K562 (cell line): ENCODE measurements around the gene DGCR8. TPM values are rescaled to one million over a fixed set of nuclear protein-coding genes. Genes with fewer than 3 reads are reported as not detected.

Experiments used
- CHD2 ChIP-seq: IDR thresholded peaks from 2 replicates; pipeline ENCODE4 v1.6.1; 2011; ENCODE audit warnings: low read depth, low read length
- CHD4 ChIP-seq: fragments of 200-600 bp; sonication (generic); IDR thresholded peaks from 3 replicates; pipeline ENCODE4 v1.6.1; 2012; ENCODE audit warnings: low read depth, mild to moderate bottlenecking, mixed read lengths, low read length, inconsistent platforms; ENCODE audit not compliant: insufficient read depth, insufficient replicate concordance, poor library complexity, severe bottlenecking
- EHMT2 ChIP-seq: fragments of 450-650 bp; IDR thresholded peaks from 2 replicates; pipeline ENCODE4 v1.6.1; 2018; ENCODE audit warnings: antibody characterized with exemption
- FOXA3 ChIP-seq, 2 experiments: fragments of 450-650 bp in 1 of 2; sonication (generic) in 1 of 2; formaldehyde crosslinking; IDR thresholded peaks in 1 of 2; conservative IDR thresholded peaks in 1 of 2; 2 replicates each; pipeline versions ENCODE4 v1.4.0 to v1.8.0; 2020 to 2022; ENCODE audit warnings: mild to moderate bottlenecking in 2 of 2, missing genetic modification reagents in 1 of 2
- HDGF ChIP-seq: fragments of 450-650 bp; IDR thresholded peaks from 2 replicates; pipeline ENCODE4 v1.6.1; 2016
- HLTF ChIP-seq: fragments of 450-650 bp; IDR thresholded peaks from 2 replicates; pipeline ENCODE4 v1.6.1; 2016
- HMG20B ChIP-seq: fragments of 250-450 bp; sonication (Bioruptor Pico); IDR thresholded peaks from 2 replicates; pipeline ENCODE4 v1.5.0; 2021; ENCODE audit warnings: mild to moderate bottlenecking
- JUND ChIP-seq, 2 experiments: IDR thresholded peaks; 2 replicates in 1 of 2; 3 replicates in 1 of 2; pipeline ENCODE4 v1.6.1; 2011; ENCODE audit warnings: borderline replicate concordance in 2 of 2, low read depth in 2 of 2, low read length in 2 of 2, improper control_type of control experiment in 1 of 2, missing biosample characterization in 1 of 2, missing genetic modification characterization in 1 of 2, missing genetic modification reagents in 1 of 2
- MAFG ChIP-seq: fragments of 450-650 bp; conservative IDR thresholded peaks from 2 replicates; pipeline ENCODE4 v1.6.1; 2016; ENCODE audit warnings: missing genetic modification characterization, missing compliant biosample characterization
- MYNN ChIP-seq, 2 experiments: sonication (generic); formaldehyde crosslinking in 1 of 2; IDR thresholded peaks; 2 replicates each; pipeline versions ENCODE4 v1.5.0 to v1.6.1; 2016 to 2020; ENCODE audit warnings: antibody characterized with exemption in 1 of 2, missing genetic modification reagents in 1 of 2
- SIN3A ChIP-seq, 2 experiments: fragments of 150-350 bp in 1 of 2; IDR thresholded peaks; 2 replicates each; pipeline ENCODE4 v1.6.1; 2011 to 2016; ENCODE audit warnings: borderline replicate concordance in 2 of 2, low read depth in 2 of 2, low read length in 2 of 2, mild to moderate bottlenecking in 2 of 2, moderate library complexity in 2 of 2; ENCODE audit not compliant: control insufficient read depth in 1 of 2
- SMARCE1 ChIP-seq: fragments of 450-650 bp; IDR thresholded peaks from 2 replicates; pipeline ENCODE4 v1.7.1; 2016; ENCODE audit warnings: mild to moderate bottlenecking
- SNRNP70 ChIP-seq: fragments of 200-400 bp; formaldehyde crosslinking; optimal IDR thresholded peaks from 2 replicates; pipeline ENCODE3; 2017; ENCODE audit warnings: low read depth, low read length
- TAF1 ChIP-seq: IDR thresholded peaks from 2 replicates; pipeline ENCODE4 v1.6.1; 2011; ENCODE audit warnings: mild to moderate bottlenecking, low read length, moderate library complexity; ENCODE audit not compliant: insufficient read depth, control insufficient read depth, severe bottlenecking; ENCODE audit errors: extremely low read depth
- ZBTB5 ChIP-seq: fragments of 450-650 bp; IDR thresholded peaks from 2 replicates; pipeline ENCODE4 v1.6.1; 2017; ENCODE audit warnings: antibody characterized with exemption
- ZNF174 ChIP-seq: fragments of 250-450 bp; sonication (Bioruptor Pico); IDR thresholded peaks from 2 replicates; pipeline ENCODE4 v1.4.0; 2020; ENCODE audit warnings: mild to moderate bottlenecking
- ZNF77 ChIP-seq: fragments of 250-450 bp; sonication (Bioruptor Pico); IDR thresholded peaks from 2 replicates; pipeline ENCODE4 v1.5.0; 2020
- polyA plus RNA-seq, 8 experiments: library from polyadenylated mRNA; depleted of rRNA in 4 of 8; stranded (reverse) in 5 of 8; unstranded in 3 of 8; fragments of >200 nt; fragmentation: Nextera tagmentation in 2 of 8; fragmentation: Illumina TruSeq in 1 of 8; extraction: Ambion mirVana in 2 of 8; extraction: Trizol in 1 of 8; gene quantifications; 2 replicates each; pipeline versions ENCODE4 v1.2.1 to v1.2.3, GENCODE V29; 2011 to 2014; ENCODE audit warnings: inconsistent platforms in 1 of 8, missing spikeins in 1 of 8
- total RNA-seq, 7 experiments: library from RNA; depleted of rRNA in 6 of 7; stranded (reverse); fragments of >200 nt in 6 of 7; fragmentation: Illumina TruSeq in 2 of 7; extraction: Trizol in 2 of 7; gene quantifications; 2 replicates each; pipeline versions ENCODE4 v1.2.1 to v1.2.3, GENCODE V29; 2011 to 2021; ENCODE audit warnings: low replicate concordance in 1 of 7

DGCR8 gene
- total and polyA plus RNA-seq, 9 of the 15 experiments (the other 6 are each of a cell fraction or from before 2014, with no cell fraction given), result 5.9 to 144 (median 80.1) TPM

- TF ChIP-seq CHD4 (peak; percentile 47), MYNN (IDR thresholded peaks at IDR 0.05) (peak; percentile 28; the same call in 1 of the 2 replicates), MYNN (CRISPR knock-in tag; IDR thresholded peaks at IDR 0.05) (no peak), EHMT2 (no peak), TAF1 (no peak), JUND (IDR thresholded peaks at IDR 0.05; ENCODE audit: borderline replicate concordance, low read depth, low read length) (peak; percentile 78), JUND (tag; IDR thresholded peaks at IDR 0.05; ENCODE audit: borderline replicate concordance, low read depth, low read length) (no peak; the same call in 2 of the 3 replicates), ZNF174 (CRISPR knock-in tag) (no peak), ZBTB5 (no peak), MAFG (no peak), ZNF77 (CRISPR knock-in tag) (0 out of 2 replicates have a peak, but pooled peaks have one; percentile 15), SIN3A (IDR thresholded peaks at IDR 0.05; ENCODE audit: borderline replicate concordance in 2 of 2, control insufficient read depth in 1 of 2, low read depth in 2 of 2, low read length in 2 of 2) (peak in 1 of 2 experiments; percentile 41; a peak in 1 of 4 replicates), SMARCE1 (peak; percentile 12; the same call in 1 of the 2 replicates), FOXA3 (CRISPR knock-in tag; conservative IDR thresholded peaks at IDR 0.05 in 1 of 2, IDR thresholded peaks at IDR 0.05 in 1 of 2) (peak in 1 of 2 experiments; percentile 96; a peak in 2 of 4 replicates), SNRNP70 (no peak), HMG20B (no peak), CHD2 (peak; percentile 28), HLTF (no peak), HDGF (peak; percentile 93)
Observed at GRCh38 chr22:20128902-20129746, 49.1 kb downstream of the DGCR8 start (continued).
